Liver (tissue), 9 donors: ENCODE measurements around the gene ELP4. TPM values are rescaled to one million over a fixed set of nuclear protein-coding genes. Genes with fewer than 3 reads are reported as not detected.

Source experiments
- DNase-seq: peaks from one replicate; pipeline ENCODE4 v3.0.0-alpha.2; 2017; ENCODE audit warnings: low spot score
- H3K27ac ChIP-seq, 2 donors: one replicate each; pipeline ENCODE4 v1.7.0; 2013; ENCODE audit warnings: inconsistent platforms in 2 of 2, low read length in 2 of 2, control low read depth in 1 of 2, low read depth in 1 of 2, mild to moderate bottlenecking in 1 of 2
- H3K27me3 ChIP-seq, 4 donors: one replicate each; pipeline versions ENCODE4 v1.6.1 to v1.7.0; 2013; ENCODE audit warnings: low read length in 3 of 4, inconsistent platforms in 1 of 4, mild to moderate bottlenecking in 1 of 4, moderate library complexity in 1 of 4; ENCODE audit not compliant: control insufficient read depth in 4 of 4, insufficient read depth in 4 of 4
- H3K36me3 ChIP-seq, 4 donors: one replicate each; pipeline versions ENCODE4 v1.6.1 to v1.7.0; 2013; ENCODE audit warnings: low read length in 3 of 4, mild to moderate bottlenecking in 3 of 4, low read depth in 1 of 4, moderate library complexity in 1 of 4; ENCODE audit not compliant: control insufficient read depth in 4 of 4, insufficient read depth in 3 of 4
- H3K4me1 ChIP-seq, 4 donors: one replicate each; pipeline versions ENCODE4 v1.6.1 to v1.7.0; 2013; ENCODE audit warnings: low read length in 3 of 4, mild to moderate bottlenecking in 3 of 4, moderate library complexity in 1 of 4; ENCODE audit not compliant: control insufficient read depth in 4 of 4, insufficient read depth in 4 of 4
- H3K4me3 ChIP-seq, 3 donors: one replicate each; pipeline versions ENCODE4 v1.6.1 to v1.7.0; 2013; ENCODE audit warnings: low read length in 3 of 3, control low read depth in 1 of 3, low read depth in 1 of 3, mild to moderate bottlenecking in 1 of 3
- H3K9ac ChIP-seq, 2 donors: one replicate each; pipeline ENCODE4 v1.7.0; 2013; ENCODE audit warnings: low read length in 2 of 2, mild to moderate bottlenecking in 2 of 2, moderate library complexity in 2 of 2, control low read depth in 1 of 2, low read depth in 1 of 2
- H3K9me3 ChIP-seq, 4 donors: one replicate each; pipeline versions ENCODE4 v1.6.1 to v1.7.0; 2013; ENCODE audit warnings: low read length in 3 of 4; ENCODE audit not compliant: control insufficient read depth in 4 of 4
- FOXA1 ChIP-seq: IDR thresholded peaks from 2 replicates; pipeline ENCODE4 v1.6.1; 2016; ENCODE audit warnings: antibody characterized with exemption
- FOXA2 ChIP-seq: IDR thresholded peaks from 2 replicates; pipeline ENCODE4 v1.6.1; 2016; ENCODE audit warnings: antibody characterized with exemption
- HNF4A ChIP-seq, 2 donors: conservative IDR thresholded peaks; 2 replicates each; pipeline ENCODE4 v1.6.1; 2016; ENCODE audit warnings: antibody characterized with exemption in 2 of 2, mild to moderate bottlenecking in 2 of 2
- NR2F2 ChIP-seq: IDR thresholded peaks from 2 replicates; pipeline ENCODE4 v1.6.1; 2016; ENCODE audit warnings: antibody characterized with exemption
- RAD21 ChIP-seq, 2 donors: IDR thresholded peaks; 2 replicates each; pipeline ENCODE4 v1.6.1; 2016; ENCODE audit warnings: antibody characterized with exemption in 2 of 2, mild to moderate bottlenecking in 2 of 2
- RXRA ChIP-seq, 2 donors: IDR thresholded peaks; 2 replicates each; pipeline ENCODE4 v1.6.1; 2017 to 2018; ENCODE audit warnings: antibody characterized with exemption in 2 of 2, mild to moderate bottlenecking in 1 of 2
- SP1 ChIP-seq: IDR thresholded peaks from 2 replicates; pipeline ENCODE4 v1.6.1; 2018; ENCODE audit warnings: antibody characterized with exemption, mild to moderate bottlenecking
- TAF1 ChIP-seq: conservative IDR thresholded peaks from 2 replicates; pipeline ENCODE4 v1.6.1; 2016; ENCODE audit warnings: antibody characterized with exemption, mild to moderate bottlenecking
- YY1 ChIP-seq: IDR thresholded peaks from 2 replicates; pipeline ENCODE4 v1.6.1; 2016; ENCODE audit warnings: antibody characterized with exemption, mild to moderate bottlenecking
- WGBS: extraction: QIAGEN DNeasy Blood & Tissue Kit; methylation state at CpG from one replicate; pipeline ENCODE4 v1.1.7; 2013; 5-methylcytosine and 5-hydroxymethylcytosine counted together
- polyA plus RNA-seq, 2 donors: library from polyadenylated mRNA; stranded (reverse) in 1 of 2; unstranded in 1 of 2; fragments of 200-250 nt in 1 of 2; fragments of >200 nt in 1 of 2; fragmentation: Nextera tagmentation in 1 of 2; extraction: Ambion mirVana in 1 of 2; gene quantifications; one replicate each; pipeline versions ENCODE4 v1.2.1 to v1.2.3, GENCODE V29; 2013 to 2015
- total RNA-seq, 2 donors: library from RNA; depleted of rRNA; stranded (reverse); fragments of >200 nt; gene quantifications; one replicate each; pipeline ENCODE4 v1.2.3, GENCODE V29; 2014
- TF ChIP-seq, protein P1 (sequence below): IDR thresholded peaks from 2 replicates; pipeline ENCODE4 v1.6.1; 2016; ENCODE audit warnings: antibody characterized with exemption
- TF ChIP-seq, protein P2 (sequence below): IDR thresholded peaks from 2 replicates; pipeline ENCODE4 v1.6.1; 2016; ENCODE audit warnings: antibody characterized with exemption, mild to moderate bottlenecking
- TF ChIP-seq, protein P3 (sequence below): fragments of 150-350 bp; IDR thresholded peaks from 2 replicates; pipeline ENCODE4 v1.5.1; 2017; ENCODE audit warnings: improper control_type of control experiment, low read depth, low read length; ENCODE audit not compliant: missing input control
- TF ChIP-seq, protein P4 (sequence below): IDR thresholded peaks from 2 replicates; pipeline ENCODE4 v1.6.1; 2016; ENCODE audit warnings: antibody characterized with exemption
- donor health status: healthy.
- donor health status: healthy.
- donor health status: healthy.
- donor health status: healthy.
- donor health status: healthy.

The ELP4 gene
- total and polyA plus RNA-seq, 4 donors, result 6.0 to 18.8 (median 12.5) TPM

DNA sequence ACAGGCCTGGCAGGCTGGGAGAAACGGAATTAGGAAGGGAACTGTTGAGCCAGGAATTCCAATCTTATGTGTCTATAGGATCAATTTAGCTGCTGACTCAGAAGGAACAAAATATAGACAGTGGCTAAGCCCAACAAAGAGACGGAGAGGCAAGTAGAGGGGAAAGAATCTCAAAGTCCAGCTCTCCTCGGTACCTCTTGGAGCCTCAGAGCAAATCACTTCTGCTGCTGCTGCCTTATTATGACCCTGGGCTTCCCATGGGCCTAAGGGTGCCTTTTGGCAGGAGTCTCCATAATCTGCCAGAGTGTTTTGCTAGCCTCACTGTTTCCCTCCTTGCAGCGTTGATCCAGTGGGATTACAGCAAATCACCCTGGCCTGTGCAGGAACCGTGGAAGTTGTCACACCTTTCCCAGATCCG is 269.8 kb downstream of the ELP4 start:
- H3K9ac ChIP-seq, result no peak overlapping the region
- peaks cover 0 to 2% (median 0%) of the 10 kb centered on the region in 4 donors for H3K36me3 ChIP-seq
- H3K27me3 ChIP-seq, result no peaks in the 10 kb centered on the region
- no peak for DNase-seq
- 92% methylated on average over 6 of the region's 6 CpGs for WGBS
- H3K4me3 ChIP-seq, result no peak overlapping the region
- no peak overlapping the region for H3K27ac ChIP-seq
- no peaks in the 10 kb centered on the region for H3K4me1 ChIP-seq
- TF ChIP-seq RXRA (IDR thresholded peaks at IDR 0.05) (no peak), YY1 (no peak), FOXA2 (no peak), SP1 (no peak), FOXA1 (no peak), HNF4A (conservative IDR thresholded peaks at IDR 0.05) (no peak), TAF1 (no peak), NR2F2 (no peak)
- TF ChIP-seq, protein P1, sequence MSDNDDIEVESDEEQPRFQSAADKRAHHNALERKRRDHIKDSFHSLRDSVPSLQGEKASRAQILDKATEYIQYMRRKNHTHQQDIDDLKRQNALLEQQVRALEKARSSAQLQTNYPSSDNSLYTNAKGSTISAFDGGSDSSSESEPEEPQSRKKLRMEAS, result no peak
- TF ChIP-seq, protein P2, sequence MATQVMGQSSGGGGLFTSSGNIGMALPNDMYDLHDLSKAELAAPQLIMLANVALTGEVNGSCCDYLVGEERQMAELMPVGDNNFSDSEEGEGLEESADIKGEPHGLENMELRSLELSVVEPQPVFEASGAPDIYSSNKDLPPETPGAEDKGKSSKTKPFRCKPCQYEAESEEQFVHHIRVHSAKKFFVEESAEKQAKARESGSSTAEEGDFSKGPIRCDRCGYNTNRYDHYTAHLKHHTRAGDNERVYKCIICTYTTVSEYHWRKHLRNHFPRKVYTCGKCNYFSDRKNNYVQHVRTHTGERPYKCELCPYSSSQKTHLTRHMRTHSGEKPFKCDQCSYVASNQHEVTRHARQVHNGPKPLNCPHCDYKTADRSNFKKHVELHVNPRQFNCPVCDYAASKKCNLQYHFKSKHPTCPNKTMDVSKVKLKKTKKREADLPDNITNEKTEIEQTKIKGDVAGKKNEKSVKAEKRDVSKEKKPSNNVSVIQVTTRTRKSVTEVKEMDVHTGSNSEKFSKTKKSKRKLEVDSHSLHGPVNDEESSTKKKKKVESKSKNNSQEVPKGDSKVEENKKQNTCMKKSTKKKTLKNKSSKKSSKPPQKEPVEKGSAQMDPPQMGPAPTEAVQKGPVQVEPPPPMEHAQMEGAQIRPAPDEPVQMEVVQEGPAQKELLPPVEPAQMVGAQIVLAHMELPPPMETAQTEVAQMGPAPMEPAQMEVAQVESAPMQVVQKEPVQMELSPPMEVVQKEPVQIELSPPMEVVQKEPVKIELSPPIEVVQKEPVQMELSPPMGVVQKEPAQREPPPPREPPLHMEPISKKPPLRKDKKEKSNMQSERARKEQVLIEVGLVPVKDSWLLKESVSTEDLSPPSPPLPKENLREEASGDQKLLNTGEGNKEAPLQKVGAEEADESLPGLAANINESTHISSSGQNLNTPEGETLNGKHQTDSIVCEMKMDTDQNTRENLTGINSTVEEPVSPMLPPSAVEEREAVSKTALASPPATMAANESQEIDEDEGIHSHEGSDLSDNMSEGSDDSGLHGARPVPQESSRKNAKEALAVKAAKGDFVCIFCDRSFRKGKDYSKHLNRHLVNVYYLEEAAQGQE, result no peak
- TF ChIP-seq, protein P3, sequence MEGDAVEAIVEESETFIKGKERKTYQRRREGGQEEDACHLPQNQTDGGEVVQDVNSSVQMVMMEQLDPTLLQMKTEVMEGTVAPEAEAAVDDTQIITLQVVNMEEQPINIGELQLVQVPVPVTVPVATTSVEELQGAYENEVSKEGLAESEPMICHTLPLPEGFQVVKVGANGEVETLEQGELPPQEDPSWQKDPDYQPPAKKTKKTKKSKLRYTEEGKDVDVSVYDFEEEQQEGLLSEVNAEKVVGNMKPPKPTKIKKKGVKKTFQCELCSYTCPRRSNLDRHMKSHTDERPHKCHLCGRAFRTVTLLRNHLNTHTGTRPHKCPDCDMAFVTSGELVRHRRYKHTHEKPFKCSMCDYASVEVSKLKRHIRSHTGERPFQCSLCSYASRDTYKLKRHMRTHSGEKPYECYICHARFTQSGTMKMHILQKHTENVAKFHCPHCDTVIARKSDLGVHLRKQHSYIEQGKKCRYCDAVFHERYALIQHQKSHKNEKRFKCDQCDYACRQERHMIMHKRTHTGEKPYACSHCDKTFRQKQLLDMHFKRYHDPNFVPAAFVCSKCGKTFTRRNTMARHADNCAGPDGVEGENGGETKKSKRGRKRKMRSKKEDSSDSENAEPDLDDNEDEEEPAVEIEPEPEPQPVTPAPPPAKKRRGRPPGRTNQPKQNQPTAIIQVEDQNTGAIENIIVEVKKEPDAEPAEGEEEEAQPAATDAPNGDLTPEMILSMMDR, result no peak
- TF ChIP-seq, protein P4, sequence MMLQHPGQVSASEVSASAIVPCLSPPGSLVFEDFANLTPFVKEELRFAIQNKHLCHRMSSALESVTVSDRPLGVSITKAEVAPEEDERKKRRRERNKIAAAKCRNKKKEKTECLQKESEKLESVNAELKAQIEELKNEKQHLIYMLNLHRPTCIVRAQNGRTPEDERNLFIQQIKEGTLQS, result no peak
- peaks cover 0 to 2% (median 0%) of the 10 kb centered on the region in 4 donors for H3K9me3 ChIP-seq

DNA sequence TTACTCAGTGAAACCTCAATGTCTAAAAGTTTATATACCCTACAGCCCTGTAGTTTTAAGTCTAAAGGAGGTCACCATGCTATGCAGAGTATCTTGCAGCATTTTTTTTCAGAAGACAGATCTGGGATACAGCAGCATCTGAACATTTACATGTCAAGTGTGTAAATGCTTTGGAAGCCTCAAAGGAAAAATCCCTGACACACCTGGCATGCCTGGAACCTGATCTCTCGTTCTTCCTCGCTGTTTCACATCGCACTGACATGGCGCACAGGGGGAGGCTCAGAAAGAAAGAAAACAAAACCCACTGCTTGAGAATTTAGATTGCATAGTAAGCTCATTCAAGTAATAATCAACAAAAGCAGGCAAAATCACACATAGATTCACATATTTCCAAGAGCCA is 270.5 kb downstream of the ELP4 start:
- Histone ChIP-seq H3K9ac (no peak overlapping the region), H3K9me3 (peaks cover 0 to 2% (median 0%) of the 10 kb centered on the region in 4 donors), H3K27me3 (no peaks in the 10 kb centered on the region), H3K4me1 (no peaks in the 10 kb centered on the region), H3K36me3 (peaks cover 0 to 2% (median 0%) of the 10 kb centered on the region in 4 donors), H3K27ac (no peak overlapping the region), H3K4me3 (no peak overlapping the region)
- TF ChIP-seq RAD21 (IDR thresholded peaks at IDR 0.05) (no peak), FOXA1 (no peak)
- TF ChIP-seq, protein P4, result no peak
- no peak for DNase-seq
- 94% methylated on average over 4 of the region's 4 CpGs for WGBS
